GM18907 (cell line): ENCODE measurements around the gene SH3BP5.

Experiments used
- ATAC-seq: cut with Tn5 transposase; IDR thresholded peaks from one replicate; pipeline ENCODE4 v1.9.1; 2021; ENCODE audit warnings: mild to moderate bottlenecking, moderate library complexity; ENCODE audit not compliant: unreplicated experiment

The SH3BP5 gene

GRCh38 chr3:15300323-15301078 lies 31.9 kb downstream of the SH3BP5 start:
- ATAC-seq, result no peak

GRCh38 chr3:15299036-15299435 lies 33.4 kb downstream of the SH3BP5 start:
- ATAC-seq, result no peak

GRCh38 chr3:15298504-15298903 lies 33.9 kb downstream of the SH3BP5 start:
- no peak for ATAC-seq

GRCh38 chr3:15297608-15298350 lies 34.6 kb downstream of the SH3BP5 start:
- no peak for ATAC-seq

- ATAC-seq, result no peak
Observed at GRCh38 chr3:15295506-15295905, 36.9 kb downstream of the SH3BP5 start.

GRCh38 chr3:15294929-15295328 lies 37.5 kb downstream of the SH3BP5 start:
- no peak for ATAC-seq

- ATAC-seq, result no peak
Observed at GRCh38 chr3:15292765-15293522, 39.4 kb downstream of the SH3BP5 start.

GRCh38 chr3:15291589-15292541 lies 40.5 kb downstream of the SH3BP5 start:
- ATAC-seq, result peak; percentile 91

- no peak for ATAC-seq
Observed at GRCh38 chr3:15290736-15291135, 41.6 kb downstream of the SH3BP5 start.

GRCh38 chr3:15289661-15290060 lies 42.7 kb downstream of the SH3BP5 start:
- ATAC-seq, result no peak

- ATAC-seq, result no peak
Observed at GRCh38 chr3:15288331-15289035, 43.9 kb downstream of the SH3BP5 start.

GRCh38 chr3:15287565-15288330 lies 44.6 kb downstream of the SH3BP5 start:
- ATAC-seq, result no peak

- ATAC-seq, result no peak
Observed at GRCh38 chr3:15286022-15286421, 46.4 kb downstream of the SH3BP5 start.

GRCh38 chr3:15284121-15284889 lies 48.1 kb downstream of the SH3BP5 start:
- no peak for ATAC-seq

- ATAC-seq, result no peak
Observed at GRCh38 chr3:15283702-15284101, 48.7 kb downstream of the SH3BP5 start.

- ATAC-seq, result no peak
Observed at GRCh38 chr3:15281817-15282216, 50.6 kb downstream of the SH3BP5 start.

- ATAC-seq, result no peak
Observed at GRCh38 chr3:15280853-15281532, 51.4 kb downstream of the SH3BP5 start.
